Pons (tissue), 1 donor: ENCODE results near the gene PCK2.
A peak's percentile ranks its signal among the peaks of the same experiment; 100 is the strongest.
"Not testable (repeated sequence)": the region's sequence is repeated elsewhere in the genome, so short reads cannot be mapped to it uniquely, and the experiment has no call there.

Experiments used
- DNase-seq: peaks from one replicate; pipeline ENCODE4 v3.0.0-alpha.2; 2016; ENCODE audit warnings: low spot score

The PCK2 gene

GRCh38 chr14:24093901-24094840 lies at the start of gene PCK2:
TSS of gene PCK2 (plus strand) at chr14:24094311. CDS start at chr14:24094406, 95 bp downstream.
- peak; percentile 59 for DNase-seq

GRCh38 chr14:24049002-24049401 lies 45.1 kb upstream of the PCK2 start:
- DNase-seq: not testable (repeated sequence)

- not testable (repeated sequence) for DNase-seq
Measured at GRCh38 chr14:24050753-24051152, 43.4 kb upstream of the PCK2 start.

GRCh38 chr14:24051176-24051788 lies 42.8 kb upstream of the PCK2 start:
- no peak for DNase-seq

- peak; percentile 63 for DNase-seq
Measured at GRCh38 chr14:24051789-24052655, 42.1 kb upstream of the PCK2 start, which contains the start of gene CARMIL3. TSS of gene CARMIL3 (plus strand) at chr14:24052009. CDS start at chr14:24052154, 145 bp downstream.

GRCh38 chr14:24052656-24053547 lies 41.2 kb upstream of the PCK2 start:
- DNase-seq: no peak

GRCh38 chr14:24053548-24054323 lies 40.4 kb upstream of the PCK2 start:
- no peak for DNase-seq

- DNase-seq: no peak
Measured at GRCh38 chr14:24054324-24054641, 39.8 kb upstream of the PCK2 start.

GRCh38 chr14:24054646-24055045 lies 39.5 kb upstream of the PCK2 start:
- no peak for DNase-seq

- DNase-seq: no peak
Measured at GRCh38 chr14:24055971-24056799, 37.9 kb upstream of the PCK2 start.

- no peak for DNase-seq
Measured at GRCh38 chr14:24056800-24057184, 37.3 kb upstream of the PCK2 start.

GRCh38 chr14:24057271-24057670 lies 36.8 kb upstream of the PCK2 start:
- DNase-seq: no peak

GRCh38 chr14:24057867-24058259 lies 36.2 kb upstream of the PCK2 start:
- no peak for DNase-seq

GRCh38 chr14:24058260-24058950 lies 35.7 kb upstream of the PCK2 start:
- peak; percentile 91 for DNase-seq

- DNase-seq: no peak
Measured at GRCh38 chr14:24058951-24059475, 35.1 kb upstream of the PCK2 start.

GRCh38 chr14:24059841-24060388 lies 34.2 kb upstream of the PCK2 start:
- no peak for DNase-seq

GRCh38 chr14:24060443-24060842 lies 33.7 kb upstream of the PCK2 start:
- DNase-seq: no peak
